Astrocyte of the spinal cord (primary cell): ENCODE measurements around the gene ADAMTSL3.
"Not testable (repeated sequence)": the region's sequence is repeated elsewhere in the genome, so short reads cannot be mapped to it uniquely, and the experiment has no call there.

Experiments
- DNase-seq: peaks from one replicate; pipeline ENCODE4 v3.0.0; 2011; ENCODE audit warnings: low read depth, low spot score
- H3K4me3 ChIP-seq: 2 replicates; pipeline ENCODE4 v1.5.1; 2011; ENCODE audit warnings: low read depth, mild to moderate bottlenecking, low read length, moderate library complexity
- CTCF ChIP-seq: IDR thresholded peaks from 2 replicates; pipeline ENCODE4 v1.5.1; 2012; ENCODE audit warnings: low read depth, mild to moderate bottlenecking, low read length, inconsistent platforms
- in situ Hi-C: cut with HindIII; loops from 2 replicates; pipeline ENCODE4 v1.10.0; 2017; ENCODE audit warnings: low sequenced_read_pairs

Gene ADAMTSL3

GRCh38 chr15:83961311-83961710 lies 307.4 kb downstream of the ADAMTSL3 start:
- DNase-seq = no peak
- H3K4me3 ChIP-seq = no peak overlapping the region
- no peak for TF ChIP-seq CTCF
- in situ Hi-C loops = no loop called here

- DNase-seq, in situ Hi-C loops: not testable (repeated sequence)
Measured at GRCh38 chr15:83964967-83965366, 311.0 kb downstream of the ADAMTSL3 start.

GRCh38 chr15:83970295-83970890 lies 316.5 kb downstream of the ADAMTSL3 start:
- no peak for DNase-seq
- no peak overlapping the region for H3K4me3 ChIP-seq
- TF ChIP-seq CTCF = no peak
- in situ Hi-C loops = no loop called here

More at GRCh38 chr15:83964967-83965366, 311.0 kb downstream of the ADAMTSL3 start:
- H3K4me3 ChIP-seq = not testable (repeated sequence)

- H3K4me3 ChIP-seq = no peak overlapping the region
- TF ChIP-seq CTCF = no peak
- no peak for DNase-seq
- in situ Hi-C loops = no loop called here
Measured at GRCh38 chr15:83971992-83972391, 318.1 kb downstream of the ADAMTSL3 start.

- DNase-seq = no peak
- in situ Hi-C loops = no loop called here
- peak; percentile 12 for TF ChIP-seq CTCF
- no peak overlapping the region for H3K4me3 ChIP-seq
Measured at GRCh38 chr15:83973816-83974215, 319.9 kb downstream of the ADAMTSL3 start.

GRCh38 chr15:83977992-83978391 lies 324.1 kb downstream of the ADAMTSL3 start:
- DNase-seq = no peak
- in situ Hi-C loops = no loop called here
- H3K4me3 ChIP-seq = no peak overlapping the region
- no peak for TF ChIP-seq CTCF

- H3K4me3 ChIP-seq = no peak overlapping the region
- no peak for TF ChIP-seq CTCF
- in situ Hi-C loops = no loop called here
- DNase-seq = no peak
Measured at GRCh38 chr15:83978588-83978987, 324.7 kb downstream of the ADAMTSL3 start.
